GM03348 (cell line): Measurements from ENCODE around the gene OR2A25.
"Not testable (repeated sequence)": the region's sequence is repeated elsewhere in the genome, so short reads cannot be mapped to it uniquely, and the experiment has no call there.

Experiments used
- DNase-seq: peaks from one replicate; pipeline ENCODE4 v3.0.0; 2012; ENCODE audit warnings: low spot score

The OR2A25 gene

DNA sequence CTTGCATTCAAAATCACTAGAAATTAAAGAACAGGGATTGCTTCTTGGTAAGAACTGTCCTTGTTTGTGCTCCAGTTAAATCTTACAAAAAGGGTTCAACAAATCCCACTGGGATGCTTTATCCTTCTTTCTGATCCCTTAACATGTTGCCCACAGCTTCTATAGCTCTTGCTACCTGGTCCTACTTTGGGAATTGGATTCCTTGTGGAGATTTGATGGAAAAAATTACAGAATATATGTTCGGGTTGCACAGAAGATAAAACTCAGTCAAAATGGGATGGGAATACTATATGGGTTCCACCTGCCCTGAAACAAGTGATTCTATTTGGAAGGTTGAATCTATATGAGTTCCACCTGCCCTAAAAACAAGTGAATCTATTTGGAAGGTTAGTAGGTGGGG is at the start of gene OR2A25:
OR2A25 (plus strand) TSS at position 301 of the 400 bp plus-strand sequence. CDS start 4,409 bp downstream, outside the sequence.
- DNase-seq = no peak

DNA sequence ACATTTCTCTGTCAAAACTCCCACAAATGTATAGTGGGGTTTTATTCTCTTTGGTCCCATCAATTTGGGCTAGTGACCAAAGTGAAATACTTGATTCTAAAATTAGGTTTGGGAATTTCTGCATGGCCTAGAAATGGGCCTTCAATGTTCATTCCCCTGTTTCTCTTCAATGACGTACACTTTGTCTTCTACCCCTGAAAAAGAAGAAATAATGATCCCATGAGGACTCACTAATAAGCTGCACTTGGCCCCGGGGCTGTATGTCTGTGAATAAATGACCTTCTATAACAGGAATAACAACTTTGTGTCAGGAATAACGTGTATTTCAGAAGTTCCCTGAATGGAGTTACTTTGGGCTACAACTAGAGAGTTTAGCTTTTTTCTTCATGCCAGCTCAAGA is 49.3 kb upstream of the OR2A25 start:
- no peak for DNase-seq

GRCh38 chr7:144022169-144022568 is 47.4 kb upstream of the OR2A25 start:
- DNase-seq = no peak

DNA sequence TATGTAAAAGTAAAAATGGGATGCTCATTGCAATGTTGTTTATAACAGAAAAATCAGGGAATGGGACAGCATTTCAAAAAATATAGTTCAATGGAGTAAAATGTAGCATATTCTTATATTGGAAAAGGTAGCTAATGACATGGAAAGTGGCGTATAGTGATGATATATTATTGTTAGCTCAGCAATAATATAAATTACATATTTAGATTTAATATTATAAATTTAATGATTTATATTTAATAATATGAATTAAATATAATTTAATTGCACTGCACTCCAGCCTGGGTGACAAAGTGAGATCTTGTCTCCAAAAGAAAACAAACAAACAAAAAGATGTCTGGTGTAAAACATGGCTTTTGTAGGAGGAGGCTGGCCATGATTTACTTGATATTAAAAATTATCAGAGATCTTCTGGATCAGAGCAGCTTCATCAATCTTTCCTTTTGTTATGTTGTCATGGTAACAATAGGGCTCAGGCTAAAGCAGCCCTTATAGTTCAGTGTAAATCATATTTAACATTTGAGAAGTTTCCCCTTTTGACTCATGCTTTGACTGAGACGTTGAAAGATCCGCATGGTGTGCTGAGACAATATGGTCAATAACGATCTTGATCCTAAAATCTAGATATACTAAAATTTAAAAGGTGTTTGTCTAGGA is 46.3 kb upstream of the OR2A25 start:
- DNase-seq = no peak

GRCh38 chr7:144024213-144024612 is 45.4 kb upstream of the OR2A25 start:
- no peak for DNase-seq

DNA sequence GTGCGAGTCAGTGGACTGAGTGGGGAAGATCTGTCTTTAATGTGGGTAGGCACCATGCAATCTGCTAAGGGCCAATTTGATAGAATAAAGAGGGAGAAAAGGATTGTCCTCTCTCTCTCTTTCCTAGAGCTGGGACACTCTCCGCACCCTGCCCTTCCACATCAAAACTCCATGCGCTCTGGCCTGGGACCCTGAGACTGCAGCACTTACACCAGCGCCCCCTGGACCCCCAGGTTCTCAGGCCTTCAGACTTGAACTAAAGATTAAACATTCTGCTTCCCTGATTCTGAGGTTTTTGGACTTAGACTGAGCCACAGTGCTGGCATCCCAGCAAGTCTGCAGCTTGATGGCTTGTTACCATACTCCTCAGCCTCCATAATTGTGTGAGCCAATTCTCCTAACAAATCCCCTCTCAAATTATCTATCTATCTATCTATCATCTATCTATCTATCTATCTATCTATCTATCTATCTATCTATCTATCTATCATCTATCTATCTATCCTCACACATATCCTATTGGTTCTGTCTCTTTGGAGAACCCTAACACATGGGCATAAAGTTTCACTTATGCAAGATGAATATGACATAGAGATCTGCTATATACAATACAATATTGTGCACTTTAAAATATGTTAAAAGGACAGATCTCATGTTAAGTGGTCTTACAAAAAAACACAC is 43.3 kb upstream of the OR2A25 start:
- DNase-seq = no peak

- DNase-seq = peak; percentile 47
Measured at GRCh38 chr7:144027070-144027469, 42.5 kb upstream of the OR2A25 start.

GRCh38 chr7:144027974-144028373 is 41.6 kb upstream of the OR2A25 start:
- no peak for DNase-seq

- no peak for DNase-seq
Measured at GRCh38 chr7:144028547-144028946, 41.1 kb upstream of the OR2A25 start.

DNA sequence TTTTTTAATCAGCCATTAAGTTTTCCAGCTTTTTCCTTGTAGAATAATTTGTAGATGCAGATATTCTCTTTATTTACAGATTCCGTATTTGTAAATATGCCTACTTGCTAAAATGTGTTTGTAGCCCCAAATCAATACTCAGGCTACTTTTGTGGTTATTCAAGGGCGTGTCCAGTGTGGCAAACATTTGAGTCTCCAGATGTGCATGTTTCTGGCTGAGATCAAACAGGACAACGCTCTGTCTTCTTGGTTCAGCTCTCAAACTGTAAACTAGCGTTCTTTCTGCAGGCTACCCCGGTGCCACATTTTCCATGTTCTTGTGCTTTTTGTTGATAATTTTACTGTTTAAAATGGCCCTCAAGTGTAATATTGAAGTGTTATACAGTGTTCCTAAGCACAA is 37.1 kb upstream of the OR2A25 start:
- no peak for DNase-seq

DNA sequence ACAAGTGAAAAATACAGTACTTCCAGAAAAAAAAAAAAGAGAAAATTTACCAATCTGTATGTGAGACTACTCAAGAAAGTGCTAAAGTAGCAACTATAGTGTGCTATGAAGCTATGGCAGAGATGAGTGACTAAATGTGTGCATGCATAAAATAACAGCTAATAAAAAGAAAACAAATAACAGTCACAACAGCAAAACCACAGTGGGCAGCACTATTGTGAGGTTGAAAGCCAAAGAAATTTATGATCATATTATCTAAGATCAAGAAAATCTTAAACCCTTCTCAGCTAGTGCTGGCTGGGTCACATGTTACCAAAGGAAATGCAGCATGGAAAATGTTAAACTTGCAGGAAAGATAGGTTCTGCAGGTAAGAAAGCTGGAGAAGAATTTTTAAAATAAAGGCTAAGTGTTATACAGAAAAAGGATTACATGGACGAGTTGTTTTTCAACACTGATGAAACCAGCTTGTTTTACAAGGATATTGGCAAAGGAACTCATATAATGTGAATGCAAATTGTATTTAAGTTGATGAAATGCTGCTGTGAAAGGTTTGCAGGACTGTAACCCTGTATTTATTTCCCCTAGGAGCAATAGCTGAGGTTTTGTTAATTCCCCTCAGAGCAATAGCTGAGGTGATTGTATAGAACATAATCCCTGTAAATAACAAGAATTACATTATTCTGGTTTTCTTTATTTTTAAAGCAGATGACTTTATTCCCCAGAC is 36.5 kb upstream of the OR2A25 start:
- no peak for DNase-seq

- no peak for DNase-seq
Measured at GRCh38 chr7:144035385-144035784, 34.2 kb upstream of the OR2A25 start.

DNA sequence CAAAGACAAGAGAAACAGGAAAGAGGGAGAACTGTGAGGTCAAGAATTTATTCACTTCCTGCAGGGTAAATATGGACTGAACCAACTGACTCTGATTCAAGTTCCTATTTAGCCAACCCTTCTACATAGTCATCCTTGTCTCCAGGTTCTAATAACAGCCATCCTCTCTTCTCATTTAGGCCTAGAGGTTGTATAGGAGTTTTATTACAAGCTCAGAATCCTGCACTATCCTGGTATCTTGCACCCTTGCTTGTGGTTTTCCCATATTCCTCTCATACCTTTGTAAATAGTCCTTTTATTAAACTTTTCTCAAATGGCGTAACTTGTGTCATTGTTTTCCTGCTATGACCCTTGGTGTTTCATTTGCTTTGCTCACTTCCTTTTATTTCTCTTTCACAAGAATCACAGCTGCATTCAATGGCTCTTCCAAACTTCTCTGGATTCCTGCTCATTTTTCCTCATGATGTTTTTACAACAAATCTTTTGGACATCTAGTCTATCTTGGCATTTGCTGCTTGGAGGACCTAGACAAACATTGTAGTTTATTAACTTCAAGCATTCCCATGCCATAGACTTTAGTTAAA is 33.2 kb upstream of the OR2A25 start:
- DNase-seq = no peak

- DNase-seq = no peak
Measured at GRCh38 chr7:144037414-144038035, 32.1 kb upstream of the OR2A25 start.

DNA sequence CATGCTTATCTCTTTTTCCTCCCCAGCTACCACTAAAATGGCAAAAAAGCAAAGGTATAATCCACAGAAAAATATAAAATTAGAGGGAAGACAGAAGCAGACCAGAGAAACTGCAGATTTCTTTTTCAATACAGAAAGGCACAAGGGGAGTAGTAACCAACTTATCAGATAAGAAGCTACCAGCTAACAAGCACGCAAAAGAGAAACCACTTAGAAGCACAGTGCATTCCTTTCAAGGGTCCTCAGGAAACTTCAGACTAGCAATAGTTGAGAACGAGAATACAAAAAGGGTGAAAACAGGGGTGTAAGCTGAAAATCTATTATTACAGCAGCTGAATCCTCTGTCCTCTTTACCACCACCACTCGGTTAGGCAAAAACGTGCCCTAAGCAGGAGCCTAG is 30.7 kb upstream of the OR2A25 start:
- DNase-seq = no peak

GRCh38 chr7:144048648-144049047 is 21.0 kb upstream of the OR2A25 start, which contains the start of gene OR2A5:
Gene OR2A5 (plus strand): TSS chr7:144048948. CDS start chr7:144050402, 1,454 bp downstream.
- no peak for DNase-seq

DNA sequence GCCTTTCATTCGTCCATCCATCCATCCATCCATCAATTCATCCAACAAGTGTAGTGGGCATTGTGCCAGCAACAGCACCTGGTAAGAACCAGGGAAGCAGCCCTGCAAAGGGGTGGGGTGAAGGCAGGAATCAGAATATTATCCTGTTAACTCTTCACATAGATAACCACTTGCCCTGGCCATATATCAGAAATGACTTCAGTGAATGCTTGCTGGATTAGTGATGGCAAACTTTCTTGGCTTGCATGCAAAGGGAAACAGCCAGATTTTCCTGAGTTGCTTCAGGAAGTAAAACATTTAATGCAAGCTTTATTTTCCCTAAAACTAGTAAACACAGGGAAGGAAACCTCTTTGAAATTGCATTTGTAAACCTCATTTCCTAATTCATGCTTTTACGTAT is 20.1 kb upstream of the OR2A25 start:
- DNase-seq = no peak

- DNase-seq = no peak
Measured at GRCh38 chr7:144050093-144050492, 19.5 kb upstream of the OR2A25 start.

DNA sequence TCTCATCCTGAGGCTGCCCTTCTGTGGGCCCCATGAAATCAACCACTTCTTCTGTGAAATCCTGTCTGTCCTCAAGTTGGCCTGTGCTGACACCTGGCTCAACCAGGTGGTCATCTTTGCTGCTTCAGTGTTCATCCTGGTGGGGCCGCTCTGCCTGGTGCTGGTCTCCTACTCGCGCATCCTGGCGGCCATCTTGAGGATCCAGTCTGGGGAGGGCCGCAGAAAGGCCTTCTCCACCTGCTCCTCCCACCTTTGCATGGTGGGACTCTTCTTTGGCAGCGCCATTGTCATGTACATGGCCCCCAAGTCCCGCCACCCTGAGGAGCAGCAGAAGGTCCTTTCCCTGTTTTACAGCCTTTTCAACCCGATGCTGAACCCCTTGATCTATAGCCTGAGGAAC is 18.7 kb upstream of the OR2A25 start:
- not testable (repeated sequence) for DNase-seq

- no peak for DNase-seq
Measured at GRCh38 chr7:144057954-144058353, 11.7 kb upstream of the OR2A25 start.

- no peak for DNase-seq
Measured at GRCh38 chr7:144063710-144064109, 5.9 kb upstream of the OR2A25 start.

DNA sequence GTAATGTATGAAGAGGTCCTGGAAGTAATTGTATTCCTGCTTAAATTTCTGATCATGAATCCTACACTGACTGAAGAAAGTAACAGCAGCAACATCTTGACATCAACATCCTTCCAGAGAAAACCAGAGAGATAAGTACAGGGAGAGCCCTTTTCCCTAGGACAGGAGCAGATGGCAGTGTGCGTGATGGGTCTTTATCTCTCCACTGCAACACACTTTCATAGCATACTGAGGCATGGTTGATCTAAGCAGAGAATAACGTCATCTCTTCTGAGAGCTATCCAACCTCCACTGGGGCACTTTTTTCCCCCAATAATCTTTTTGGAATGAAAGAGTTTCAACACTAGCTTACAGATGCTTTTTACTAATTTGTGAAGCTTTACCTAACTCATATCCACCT is 342 bp downstream of the OR2A25 start:
- no peak for DNase-seq
